ENCODE measurements around the gene SH2B2.
"Not testable (repeated sequence)": the region's sequence is repeated elsewhere in the genome, so short reads cannot be mapped to it uniquely, and the experiment has no call there.

SH2B2 gene

GRCh38 chr7:102287111-102287980 is 678 bp downstream of the SH2B2 start:
- DNase-seq: peak; percentile 80

- DNase-seq: no peak
Observed at GRCh38 chr7:102287981-102288278, 1.3 kb downstream of the SH2B2 start.

GRCh38 chr7:102288285-102288930 is 1.7 kb downstream of the SH2B2 start:
- peak; percentile 24 for DNase-seq

GRCh38 chr7:102289057-102289456 is 2.4 kb downstream of the SH2B2 start:
- no peak for DNase-seq

GRCh38 chr7:102291056-102291915 is 4.6 kb downstream of the SH2B2 start:
- peak; percentile 15 for DNase-seq

- DNase-seq: no peak
Observed at GRCh38 chr7:102291916-102292267, 5.2 kb downstream of the SH2B2 start.

- peak; percentile 55 for DNase-seq
Observed at GRCh38 chr7:102292813-102293798, 6.4 kb downstream of the SH2B2 start.

- DNase-seq: no peak
Observed at GRCh38 chr7:102294589-102294988, 7.9 kb downstream of the SH2B2 start.

- no peak for DNase-seq
Observed at GRCh38 chr7:102295346-102296178, 8.9 kb downstream of the SH2B2 start.

- no peak for DNase-seq
Observed at GRCh38 chr7:102296179-102296438, 9.4 kb downstream of the SH2B2 start.

GRCh38 chr7:102296514-102296913 is 9.8 kb downstream of the SH2B2 start:
- DNase-seq: no peak

GRCh38 chr7:102297487-102298218 is 11.0 kb downstream of the SH2B2 start:
- DNase-seq: no peak

GRCh38 chr7:102300643-102301221 is 14.1 kb downstream of the SH2B2 start:
- peak; percentile 75 for DNase-seq

- DNase-seq: not testable (repeated sequence)
Observed at GRCh38 chr7:102301367-102301766, 14.7 kb downstream of the SH2B2 start.

- DNase-seq: no peak
Observed at GRCh38 chr7:102302025-102302424, 15.4 kb downstream of the SH2B2 start.

- peak; percentile 66 for DNase-seq
Observed at GRCh38 chr7:102303669-102304422, 17.2 kb downstream of the SH2B2 start.

- DNase-seq: no peak
Observed at GRCh38 chr7:102304668-102305067, 18.0 kb downstream of the SH2B2 start.

GRCh38 chr7:102305414-102306268 is 19.0 kb downstream of the SH2B2 start:
- no peak for DNase-seq
